OCI-LY3 (cell line): ENCODE results near the gene MYH16.

Experiments used
- H2AFZ ChIP-seq: fragments of 200-600, 300-600 bp; shearing (Covaris generic); 2 replicates; pipeline ENCODE4 v1.6.0; 2014; ENCODE audit warnings: antibody characterized with exemption, low read depth, low read length
- H3K27ac ChIP-seq: fragments of 200-600, 300-600 bp; sonication (generic); 2 replicates; pipeline ENCODE4 v1.5.1; 2014; ENCODE audit warnings: mild to moderate bottlenecking, low read length, moderate library complexity, mixed read lengths
- H3K27me3 ChIP-seq: fragments of 200-600, 300-600 bp; sonication (generic); 2 replicates; pipeline ENCODE4 v1.6.1; 2014; ENCODE audit warnings: low read depth, low read length, mixed read lengths
- H3K36me3 ChIP-seq: fragments of 200-600, 300-600 bp; sonication (generic); replicated peaks from 2 replicates; pipeline ENCODE3; 2014; ENCODE audit warnings: low read depth, low read length, mixed read lengths
- H3K4me1 ChIP-seq: fragments of 300-600, 200-600 bp; sonication (generic); 2 replicates; pipeline ENCODE4 v1.6.1; 2014; ENCODE audit warnings: low read length, mixed read lengths
- H3K4me2 ChIP-seq: fragments of 200-600, 300-600 bp; sonication (generic); 2 replicates; pipeline ENCODE4 v1.6.1; 2014; ENCODE audit warnings: low read length, mixed read lengths
- H3K4me3 ChIP-seq: fragments of 300-600, 200-600 bp; sonication (generic); 2 replicates; pipeline ENCODE4 v1.5.1; 2014; ENCODE audit warnings: antibody characterized with exemption, mild to moderate bottlenecking, low read length, moderate library complexity
- H3K79me2 ChIP-seq: fragments of 300-600, 200-600 bp; shearing (Covaris generic); 2 replicates; pipeline ENCODE4 v1.6.1; 2014; ENCODE audit warnings: mild to moderate bottlenecking, low read length, mixed read lengths
- H3K9ac ChIP-seq: fragments of 300-600, 200-600 bp; shearing (Covaris generic); 2 replicates; pipeline ENCODE4 v1.6.0; 2014; ENCODE audit warnings: mild to moderate bottlenecking, low read length, moderate library complexity
- H3K9me3 ChIP-seq: fragments of 200-600, 300-600 bp; shearing (Covaris generic); 2 replicates; pipeline ENCODE4 v1.6.1; 2014; ENCODE audit warnings: low read length, mixed read lengths; ENCODE audit not compliant: insufficient read depth
- H4K20me1 ChIP-seq: fragments of 200-600, 300-600 bp; sonication (generic); 2 replicates; pipeline ENCODE4 v1.6.1; 2016; ENCODE audit warnings: low read length, mixed read lengths; ENCODE audit not compliant: insufficient read depth
- EZH2phosphoT487 ChIP-seq: fragments of 200-600 bp; shearing (Covaris generic); IDR thresholded peaks from 2 replicates; pipeline ENCODE4 v1.6.1; 2018; ENCODE audit warnings: antibody characterized with exemption, mixed run types, low read depth
- TF ChIP-seq, protein P1 (sequence below): fragments of 200-600, 300-600 bp; sonication (generic); IDR thresholded peaks from 2 replicates; pipeline ENCODE4 v1.5.1; 2014; ENCODE audit warnings: antibody characterized with exemption, low read length, low read depth

MYH16 gene

DNA sequence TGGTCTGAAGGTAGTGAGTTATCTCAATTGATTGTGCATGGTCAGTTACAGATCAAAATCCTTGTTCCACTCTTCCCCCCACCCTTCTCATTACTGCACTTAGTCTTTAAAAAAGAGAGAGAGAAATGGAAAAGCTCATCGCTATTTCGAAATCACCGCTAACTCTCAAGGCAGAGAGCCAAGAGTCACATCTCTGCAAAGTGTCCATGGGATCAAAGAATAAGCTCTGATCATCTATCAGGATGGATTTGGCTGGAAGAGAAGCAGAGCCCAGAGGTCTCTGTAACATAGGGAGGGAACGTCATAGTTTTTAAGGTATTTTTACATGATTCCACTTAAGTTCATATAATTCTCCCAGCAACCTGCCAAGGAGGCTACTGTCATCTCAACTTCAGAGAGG, 30.0 kb upstream of the MYH16 start:
- Histone ChIP-seq H3K27ac (no peak overlapping the region), H3K4me1 (no peaks in the 10 kb centered on the region), H3K4me2 (no peak overlapping the region), H3K9ac (no peak overlapping the region), H3K9me3 (no peaks in the 10 kb centered on the region), H3K27me3 (peaks cover 28% of the 10 kb centered on the region), H4K20me1 (no peaks in the 10 kb centered on the region), H3K79me2 (no peaks in the 10 kb centered on the region), H3K4me3 (no peak overlapping the region), H3K36me3 (no peaks in the 10 kb centered on the region), H2AFZ (no peak overlapping the region)
- TF ChIP-seq EZH2phosphoT487: no peak
- TF ChIP-seq, protein P1, sequence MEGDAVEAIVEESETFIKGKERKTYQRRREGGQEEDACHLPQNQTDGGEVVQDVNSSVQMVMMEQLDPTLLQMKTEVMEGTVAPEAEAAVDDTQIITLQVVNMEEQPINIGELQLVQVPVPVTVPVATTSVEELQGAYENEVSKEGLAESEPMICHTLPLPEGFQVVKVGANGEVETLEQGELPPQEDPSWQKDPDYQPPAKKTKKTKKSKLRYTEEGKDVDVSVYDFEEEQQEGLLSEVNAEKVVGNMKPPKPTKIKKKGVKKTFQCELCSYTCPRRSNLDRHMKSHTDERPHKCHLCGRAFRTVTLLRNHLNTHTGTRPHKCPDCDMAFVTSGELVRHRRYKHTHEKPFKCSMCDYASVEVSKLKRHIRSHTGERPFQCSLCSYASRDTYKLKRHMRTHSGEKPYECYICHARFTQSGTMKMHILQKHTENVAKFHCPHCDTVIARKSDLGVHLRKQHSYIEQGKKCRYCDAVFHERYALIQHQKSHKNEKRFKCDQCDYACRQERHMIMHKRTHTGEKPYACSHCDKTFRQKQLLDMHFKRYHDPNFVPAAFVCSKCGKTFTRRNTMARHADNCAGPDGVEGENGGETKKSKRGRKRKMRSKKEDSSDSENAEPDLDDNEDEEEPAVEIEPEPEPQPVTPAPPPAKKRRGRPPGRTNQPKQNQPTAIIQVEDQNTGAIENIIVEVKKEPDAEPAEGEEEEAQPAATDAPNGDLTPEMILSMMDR: no peak

DNA sequence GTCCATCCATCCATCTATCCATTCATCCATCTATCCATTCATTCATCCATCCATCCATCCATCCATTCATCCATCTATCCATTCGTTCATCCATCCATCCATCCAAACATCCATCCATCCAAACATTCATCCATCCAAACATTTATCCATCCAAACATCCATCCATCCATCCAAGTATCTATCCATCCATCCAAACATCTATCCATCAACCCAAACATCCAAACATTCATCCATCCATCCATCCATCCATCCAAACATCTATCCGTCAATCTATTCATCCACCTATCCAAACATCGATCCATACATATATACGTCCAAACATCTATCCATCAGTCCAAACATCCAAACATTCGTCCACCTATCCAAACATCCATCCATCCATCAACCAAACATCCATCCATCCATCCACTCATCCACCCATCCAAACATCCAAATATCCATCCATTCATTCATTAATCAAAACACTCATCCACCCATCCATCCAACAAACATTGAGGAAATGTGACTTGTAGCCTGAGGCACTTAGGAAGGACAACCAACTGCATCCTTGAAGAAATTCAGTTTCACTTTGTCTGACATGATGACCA, 28.8 kb upstream of the MYH16 start:
- no peaks in the 10 kb centered on the region for H3K79me2 ChIP-seq
- H3K9ac ChIP-seq: no peak overlapping the region
- H3K4me2 ChIP-seq: no peak overlapping the region
- H3K4me3 ChIP-seq: no peak overlapping the region
- TF ChIP-seq, protein P1: no peak
- TF ChIP-seq EZH2phosphoT487: no peak
- H2AFZ ChIP-seq: no peak overlapping the region
- H3K27ac ChIP-seq: no peak overlapping the region
- no peaks in the 10 kb centered on the region for H3K4me1 ChIP-seq
- peaks cover 24% of the 10 kb centered on the region; the same call in 1 of the 2 replicates for H3K27me3 ChIP-seq
- no peaks in the 10 kb centered on the region for H4K20me1 ChIP-seq
- H3K36me3 ChIP-seq: no peaks in the 10 kb centered on the region
- no peaks in the 10 kb centered on the region for H3K9me3 ChIP-seq

DNA sequence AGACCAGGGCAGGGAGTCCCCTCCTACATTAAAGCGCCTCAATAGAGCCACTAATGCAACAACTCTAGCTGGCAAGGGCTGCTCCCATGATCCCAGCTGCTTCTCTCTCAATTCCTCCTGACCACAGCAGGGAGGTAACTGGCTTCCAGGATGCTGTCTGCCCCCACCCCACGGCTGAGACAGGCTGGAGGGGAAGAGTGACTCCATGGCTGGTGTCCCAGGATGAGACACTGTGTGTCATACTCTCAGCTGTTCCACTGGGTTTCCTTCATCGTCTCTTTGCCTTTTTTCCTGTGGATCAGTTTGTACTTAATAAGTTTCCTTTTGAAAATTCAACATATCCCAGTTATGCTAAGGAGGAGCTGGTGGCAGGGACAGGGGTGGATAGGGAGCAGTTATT, 27.7 kb upstream of the MYH16 start:
- no peak overlapping the region for H3K27ac ChIP-seq

DNA sequence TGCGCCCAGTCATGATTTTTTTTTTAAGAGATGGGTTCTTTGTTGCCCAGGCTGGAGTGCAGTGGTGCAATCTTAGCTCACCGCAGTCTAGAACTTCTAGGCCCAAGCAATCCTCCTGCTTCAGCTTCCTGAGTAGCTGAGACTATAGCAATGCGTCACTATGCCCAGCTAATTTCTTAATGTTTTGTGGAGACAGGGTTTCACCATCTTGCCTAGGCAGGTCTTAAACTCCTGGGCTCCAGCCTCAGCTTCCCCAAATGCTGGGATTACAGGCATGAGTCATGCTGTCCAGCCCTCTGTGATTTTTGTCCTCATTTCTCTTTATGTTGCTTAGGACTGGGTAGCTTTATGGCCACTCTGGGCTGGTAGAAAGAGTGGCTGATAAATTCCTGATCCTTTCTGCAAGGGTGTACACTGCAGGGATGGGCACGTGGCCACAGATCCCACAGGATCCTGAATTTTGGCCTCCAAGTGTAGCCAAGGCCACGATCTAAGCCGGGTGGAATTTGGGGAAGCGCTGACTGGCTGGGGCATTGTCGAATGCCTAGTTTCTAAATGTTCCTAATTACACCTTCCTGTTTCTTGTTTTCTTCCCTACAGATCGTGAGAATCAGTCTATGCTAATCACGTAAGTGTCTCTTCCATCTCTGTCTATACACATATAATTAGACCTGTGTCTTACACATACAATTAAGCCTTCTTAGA, 24.1 kb upstream of the MYH16 start:
- H3K4me1 ChIP-seq: no peaks in the 10 kb centered on the region
- H3K4me3 ChIP-seq: no peak overlapping the region
- H3K9ac ChIP-seq: no peak overlapping the region
- no peak overlapping the region for H3K27ac ChIP-seq
- H3K79me2 ChIP-seq: no peaks in the 10 kb centered on the region
- no peak overlapping the region for H3K4me2 ChIP-seq
- no peaks in the 10 kb centered on the region for H4K20me1 ChIP-seq
- H3K36me3 ChIP-seq: no peaks in the 10 kb centered on the region
- H3K27me3 ChIP-seq: peaks cover 13% of the 10 kb centered on the region; the same call in 1 of the 2 replicates
- TF ChIP-seq EZH2phosphoT487: no peak
- TF ChIP-seq, protein P1: no peak
- no peaks in the 10 kb centered on the region for H3K9me3 ChIP-seq
- H2AFZ ChIP-seq: no peak overlapping the region

More for the DNA sequence above, 27.7 kb upstream of the MYH16 start:
- TF ChIP-seq, protein P1: no peak
- TF ChIP-seq EZH2phosphoT487: no peak
- no peaks in the 10 kb centered on the region for H3K36me3 ChIP-seq
- peaks cover 16% of the 10 kb centered on the region; the same call in 1 of the 2 replicates for H3K27me3 ChIP-seq
- no peaks in the 10 kb centered on the region for H3K79me2 ChIP-seq
- H3K4me2 ChIP-seq: no peak overlapping the region
- no peaks in the 10 kb centered on the region for H3K4me1 ChIP-seq
- H3K4me3 ChIP-seq: no peak overlapping the region
- no peaks in the 10 kb centered on the region for H3K9me3 ChIP-seq
- no peak overlapping the region for H2AFZ ChIP-seq
- no peak overlapping the region for H3K9ac ChIP-seq
- no peaks in the 10 kb centered on the region for H4K20me1 ChIP-seq
